IPS-18c (cell line): ENCODE measurements around the gene ATP5MC3.
A peak's percentile ranks its signal among the peaks of the same experiment; 100 is the strongest.
"Not testable (repeated sequence)": the region's sequence is repeated elsewhere in the genome, so short reads cannot be mapped to it uniquely, and the experiment has no call there.

ENCODE experiments used
- H3K4me3 ChIP-seq: 2 replicates; pipeline ENCODE4 v1.7.0; 2013; ENCODE audit warnings: low read depth, mild to moderate bottlenecking, low read length, moderate library complexity; ENCODE audit not compliant: insufficient read depth
- H3K9me3 ChIP-seq: one replicate; pipeline ENCODE4 v1.6.1; 2013; ENCODE audit warnings: mild to moderate bottlenecking, low read length, moderate library complexity; ENCODE audit not compliant: control insufficient read depth, insufficient read depth

The ATP5MC3 gene

GRCh38 chr2:175181104-175181876 lies at the start of gene ATP5MC3:
Gene ATP5MC3, minus strand, starts transcription at chr2:175181710. Its CDS starts 317 bp downstream, at chr2:175181393.
- Histone ChIP-seq H3K4me3 (peak within 1 kb of the TSS; percentile 91), H3K9me3 (no peaks in the 10 kb centered on the region)

GRCh38 chr2:175228601-175229000 lies 47.1 kb upstream of the ATP5MC3 start:
- not testable (repeated sequence) for H3K9me3 ChIP-seq, H3K4me3 ChIP-seq

- no peaks in the 10 kb centered on the region for H3K9me3 ChIP-seq
- no peak overlapping the region for H3K4me3 ChIP-seq
Measured at GRCh38 chr2:175228179-175228578, 46.7 kb upstream of the ATP5MC3 start.

- no peaks in the 10 kb centered on the region for H3K9me3 ChIP-seq
- H3K4me3 ChIP-seq, result no peak overlapping the region
Measured at GRCh38 chr2:175227393-175227792, 45.9 kb upstream of the ATP5MC3 start.

- H3K9me3 ChIP-seq, result no peaks in the 10 kb centered on the region
- H3K4me3 ChIP-seq, result no peak overlapping the region
Measured at GRCh38 chr2:175220075-175220474, 38.6 kb upstream of the ATP5MC3 start.

- H3K9me3 ChIP-seq, result no peaks in the 10 kb centered on the region
- H3K4me3 ChIP-seq, result no peak overlapping the region
Measured at GRCh38 chr2:175218551-175218950, 37.0 kb upstream of the ATP5MC3 start.

- H3K4me3 ChIP-seq, result no peak overlapping the region
- H3K9me3 ChIP-seq, result no peaks in the 10 kb centered on the region
Measured at GRCh38 chr2:175207741-175208438, 26.4 kb upstream of the ATP5MC3 start.

- Histone ChIP-seq H3K9me3 (no peaks in the 10 kb centered on the region), H3K4me3 (no peak overlapping the region)
Measured at GRCh38 chr2:175206866-175207265, 25.4 kb upstream of the ATP5MC3 start.

- Histone ChIP-seq H3K9me3 (no peaks in the 10 kb centered on the region), H3K4me3 (no peak overlapping the region)
Measured at GRCh38 chr2:175205523-175205922, 24.0 kb upstream of the ATP5MC3 start.

- no peak overlapping the region for H3K4me3 ChIP-seq
- H3K9me3 ChIP-seq, result no peaks in the 10 kb centered on the region
Measured at GRCh38 chr2:175203621-175204496, 22.3 kb upstream of the ATP5MC3 start.

GRCh38 chr2:175195012-175195411 lies 13.5 kb upstream of the ATP5MC3 start:
- Histone ChIP-seq H3K9me3 (no peaks in the 10 kb centered on the region), H3K4me3 (no peak overlapping the region)

GRCh38 chr2:175188761-175189160 lies 7.3 kb upstream of the ATP5MC3 start:
- Histone ChIP-seq H3K9me3 (no peaks in the 10 kb centered on the region), H3K4me3 (no peak overlapping the region)

- H3K9me3 ChIP-seq, result no peaks in the 10 kb centered on the region
- no peak overlapping the region for H3K4me3 ChIP-seq
Measured at GRCh38 chr2:175187378-175187777, 5.9 kb upstream of the ATP5MC3 start.

GRCh38 chr2:175183674-175184073 lies 2.2 kb upstream of the ATP5MC3 start:
- no peaks in the 10 kb centered on the region for H3K9me3 ChIP-seq

GRCh38 chr2:175181877-175182308 lies 383 bp upstream of the ATP5MC3 start:
- peak overlapping the region; percentile 91; the same call in 1 of the 2 replicates for H3K4me3 ChIP-seq

More at GRCh38 chr2:175183674-175184073, 2.2 kb upstream of the ATP5MC3 start:
- no peak overlapping the region for H3K4me3 ChIP-seq

GRCh38 chr2:175180701-175181103 lies 808 bp downstream of the ATP5MC3 start:
- Histone ChIP-seq H3K9me3 (no peaks in the 10 kb centered on the region), H3K4me3 (peak overlapping the region; percentile 91)

More at GRCh38 chr2:175181877-175182308, 383 bp upstream of the ATP5MC3 start:
- no peaks in the 10 kb centered on the region for H3K9me3 ChIP-seq

GRCh38 chr2:175176624-175177023 lies 4.9 kb downstream of the ATP5MC3 start:
- no peak overlapping the region for H3K4me3 ChIP-seq

More at GRCh38 chr2:175176624-175177023, 4.9 kb downstream of the ATP5MC3 start:
- H3K9me3 ChIP-seq, result no peaks in the 10 kb centered on the region
